ENCODE results near the gene ZSWIM6. TPM values are rescaled to one million over a fixed set of nuclear protein-coding genes. Genes with fewer than 3 reads are reported as not detected.

Gene ZSWIM6
- total and polyA plus RNA-seq, 8 donors = 2.9 to 39.3 (median 15.4) TPM

GRCh38 chr5:61303346-61303745 is 28.7 kb upstream of the ZSWIM6 start:
- no peaks in the 10 kb centered on the region for H3K27me3 ChIP-seq
- no peak for TF ChIP-seq EP300 (IDR thresholded peaks at IDR 0.05)
- TF ChIP-seq POLR2A (IDR thresholded peaks at IDR 0.05) = no peak
- TF ChIP-seq CTCF (IDR thresholded peaks at IDR 0.05) = no peak
- no peak for TF ChIP-seq POLR2AphosphoS5 (IDR thresholded peaks at IDR 0.05)
- H3K9me3 ChIP-seq = no peaks in the 10 kb centered on the region
- intact Hi-C loops (cut with DNase I; ENCODE audit: low total_unique reads) = no loop called here
- DNase-seq = no peak
- H3K4me3 ChIP-seq = no peak overlapping the region
- H3K36me3 ChIP-seq = no peaks in the 10 kb centered on the region
- 28 to 44% (median 37%) methylated on average over 4 of the region's 4 CpGs for WGBS, 5 donors
- peak overlapping the region in 3 of 5 donors; percentile 84 to 86 (median 84) for H3K27ac ChIP-seq
- peaks cover 16 to 65% (median 45%) of the 10 kb centered on the region in 4 donors for H3K4me1 ChIP-seq

GRCh38 chr5:61304590-61305381 is 27.3 kb upstream of the ZSWIM6 start:
- peak; percentile 75 to 92 for DNase-seq
- WGBS, 5 donors = 22 to 54% (median 29%) methylated on average over 15 of the region's 15 CpGs
- TF ChIP-seq POLR2AphosphoS5 (IDR thresholded peaks at IDR 0.05) = peak in 2 of 3 donors; percentile 6 to 48
- no peak for TF ChIP-seq EP300 (IDR thresholded peaks at IDR 0.05)
- H3K27me3 ChIP-seq = no peaks in the 10 kb centered on the region
- H3K27ac ChIP-seq = peak overlapping the region; percentile 18 to 84 (median 51)
- H3K9me3 ChIP-seq = no peaks in the 10 kb centered on the region
- peaks cover 16 to 51% (median 32%) of the 10 kb centered on the region in 4 donors for H3K4me1 ChIP-seq
- no peak overlapping the region for H3K4me3 ChIP-seq
- intact Hi-C loops (cut with DNase I; ENCODE audit: low total_unique reads) = no loop called here
- H3K36me3 ChIP-seq = no peaks in the 10 kb centered on the region

- H3K27me3 ChIP-seq = no peaks in the 10 kb centered on the region
- DNase-seq = no peak
- intact Hi-C loops (cut with DNase I; ENCODE audit: low total_unique reads) = no loop called here
- no peak overlapping the region for H3K4me3 ChIP-seq
- WGBS, 5 donors = 81 to 90% (median 81%) methylated on average over 5 of the region's 5 CpGs
- H3K27ac ChIP-seq = no peak overlapping the region
- TF ChIP-seq EP300 (IDR thresholded peaks at IDR 0.05) (no peak), POLR2A (IDR thresholded peaks at IDR 0.05) (no peak), POLR2AphosphoS5 (IDR thresholded peaks at IDR 0.05) (no peak)
- no peaks in the 10 kb centered on the region for H3K36me3 ChIP-seq
- H3K4me1 ChIP-seq = peaks cover 10 to 44% (median 23%) of the 10 kb centered on the region in 4 donors
- no peaks in the 10 kb centered on the region for H3K9me3 ChIP-seq
Observed at GRCh38 chr5:61306531-61307131, 25.4 kb upstream of the ZSWIM6 start.

GRCh38 chr5:61307191-61307590 is 24.9 kb upstream of the ZSWIM6 start:
- intact Hi-C loops (cut with DNase I; ENCODE audit: low total_unique reads) = no loop called here
- Histone ChIP-seq H3K27ac (no peak overlapping the region), H3K4me3 (no peak overlapping the region), H3K4me1 (peaks cover 8 to 38% (median 20%) of the 10 kb centered on the region in 4 donors), H3K36me3 (no peaks in the 10 kb centered on the region), H3K9me3 (no peaks in the 10 kb centered on the region), H3K27me3 (no peaks in the 10 kb centered on the region)
- no peak for DNase-seq
- WGBS, 5 donors = 38 to 69% (median 62%) methylated on average over 3 of the region's 3 CpGs
- TF ChIP-seq CTCF (IDR thresholded peaks at IDR 0.05) (no peak), POLR2A (IDR thresholded peaks at IDR 0.05) (no peak), POLR2AphosphoS5 (IDR thresholded peaks at IDR 0.05) (no peak), EP300 (IDR thresholded peaks at IDR 0.05) (no peak)

- Histone ChIP-seq H3K27ac (no peak overlapping the region), H3K4me1 (peaks cover 4 to 34% (median 18%) of the 10 kb centered on the region in 4 donors), H3K36me3 (no peaks in the 10 kb centered on the region), H3K9me3 (no peaks in the 10 kb centered on the region), H3K4me3 (no peak overlapping the region), H3K27me3 (no peaks in the 10 kb centered on the region)
- WGBS, 5 donors = 94 to 100% (median 98%) methylated on average over 1 of the region's 1 CpG
- no peak for DNase-seq
- no peak for TF ChIP-seq POLR2A (IDR thresholded peaks at IDR 0.05)
- no peak for TF ChIP-seq CTCF (IDR thresholded peaks at IDR 0.05)
- TF ChIP-seq POLR2AphosphoS5 (IDR thresholded peaks at IDR 0.05) = no peak
- TF ChIP-seq EP300 (IDR thresholded peaks at IDR 0.05) = no peak
- intact Hi-C loops (cut with DNase I; ENCODE audit: low total_unique reads) = no loop called here
Observed at GRCh38 chr5:61307611-61308010, 24.4 kb upstream of the ZSWIM6 start.

All from stomach (tissue), 9 donors.